HG03575 (cell line): Measurements from ENCODE around the gene FAM163B.

ENCODE experiments used
- ATAC-seq: cut with Tn5 transposase; IDR thresholded peaks from one replicate; pipeline ENCODE4 v1.9.1; 2021; ENCODE audit not compliant: unreplicated experiment, insufficient number of reproducible peaks, low FRiP score; ENCODE audit errors: extremely low read depth

FAM163B gene

DNA sequence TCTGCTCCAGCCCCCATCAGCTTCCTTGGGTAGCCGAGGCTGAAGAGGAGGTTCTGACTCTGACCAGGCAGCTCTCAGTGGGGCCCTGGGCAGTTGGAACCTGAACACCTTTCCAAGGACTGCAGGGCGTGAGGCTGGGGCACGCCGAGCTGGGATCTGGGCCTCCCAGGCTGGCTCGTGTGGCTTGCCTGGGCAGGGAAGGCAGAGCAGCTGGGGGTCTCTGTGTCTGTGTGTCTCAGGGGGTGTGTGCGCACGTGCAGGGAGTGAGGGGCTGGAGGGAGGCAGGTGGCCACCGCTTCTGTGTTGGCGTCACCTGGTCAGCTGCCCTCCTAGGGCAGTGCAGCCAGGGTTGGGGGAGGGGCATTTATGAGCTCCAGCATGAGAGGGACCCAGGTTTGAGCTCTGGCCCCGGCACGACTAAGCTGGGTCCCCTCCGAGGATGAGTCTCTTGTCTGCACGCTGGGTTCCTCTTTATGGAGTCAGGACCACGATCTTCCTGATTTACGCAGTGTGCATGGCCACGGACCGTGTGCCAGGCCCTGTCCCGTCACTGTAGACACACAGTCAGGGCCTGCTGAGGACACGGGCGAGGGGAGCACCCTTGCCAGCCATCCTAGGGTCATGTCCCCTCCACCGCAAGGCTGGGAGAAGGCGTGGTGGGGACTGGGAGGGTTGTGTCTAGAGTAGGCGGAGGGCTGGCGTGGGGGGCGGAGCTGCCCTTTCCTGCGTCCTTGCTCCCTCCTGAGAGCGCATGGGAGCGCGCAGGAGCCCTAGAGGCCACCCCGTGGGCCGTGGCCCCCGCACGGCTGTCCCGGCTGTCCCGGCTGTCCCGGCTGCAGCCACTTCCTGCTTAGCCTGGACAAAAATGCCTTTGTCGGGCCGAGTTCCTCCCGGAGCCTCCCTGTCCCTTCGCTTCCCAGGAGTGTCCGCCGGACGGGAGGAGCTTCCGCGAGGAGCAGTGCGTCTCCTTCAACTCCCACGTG lies 70.0 kb downstream of the FAM163B start:
- ATAC-seq, result no peak

DNA sequence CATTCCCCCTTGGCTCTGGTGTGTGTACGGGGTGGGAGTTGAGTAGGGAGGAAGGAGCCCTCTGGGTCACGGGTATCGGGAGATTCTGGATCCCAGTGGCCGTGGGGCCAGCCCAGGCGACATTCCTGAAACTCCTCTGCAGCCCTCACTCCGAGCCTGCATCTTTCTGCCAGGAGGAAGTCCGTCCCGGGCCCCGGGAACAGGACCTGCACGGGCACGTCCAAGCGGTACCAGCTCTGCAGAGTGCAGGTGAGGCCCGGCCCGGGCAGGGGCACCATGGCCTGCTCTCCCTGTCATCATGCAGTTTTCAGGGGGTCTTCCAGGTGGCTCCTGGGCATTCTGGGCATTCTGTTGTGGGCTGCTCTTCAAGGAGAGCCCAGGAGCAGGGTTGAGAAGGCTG lies 71.0 kb downstream of the FAM163B start:
- ATAC-seq, result no peak

DNA sequence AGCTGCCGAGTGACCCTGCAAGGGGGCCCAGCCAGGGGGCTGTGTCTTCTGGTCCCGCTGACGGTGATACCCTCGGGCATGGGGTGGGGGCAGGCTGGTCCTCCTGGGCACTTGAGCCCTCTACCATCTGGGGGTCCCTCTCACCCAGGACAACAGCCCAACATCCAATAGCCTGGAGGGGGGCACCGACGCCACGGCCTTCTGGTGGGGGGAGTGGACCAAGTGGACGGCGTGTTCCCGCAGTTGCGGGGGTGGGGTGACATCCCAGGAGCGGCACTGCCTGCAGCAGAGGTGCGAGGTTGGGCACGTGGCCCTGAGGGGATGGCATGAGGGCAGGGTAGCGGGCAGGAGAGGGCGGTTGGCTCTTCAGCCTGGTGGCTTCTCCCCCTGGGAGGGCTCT lies 71.9 kb downstream of the FAM163B start:
- no peak for ATAC-seq

DNA sequence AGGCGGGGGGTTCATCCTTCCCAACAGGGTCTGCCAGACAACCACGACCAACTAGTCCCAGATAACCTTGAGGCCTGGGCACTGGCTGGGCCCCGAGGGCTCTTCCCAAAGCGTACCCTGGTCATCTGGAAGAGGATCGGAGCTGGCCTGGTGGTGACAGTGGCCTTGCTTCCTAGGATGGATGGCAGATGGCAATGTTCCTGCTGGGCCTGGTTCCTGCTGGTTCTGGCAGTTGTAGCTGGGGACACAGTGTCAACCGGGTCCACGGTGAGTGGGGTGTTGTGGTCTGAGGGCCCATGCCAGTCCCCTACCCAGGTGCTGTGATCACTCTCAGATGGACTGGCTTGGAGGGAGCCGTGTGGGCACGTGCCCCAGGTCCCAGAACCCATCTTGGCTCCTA lies 72.7 kb downstream of the FAM163B start:
- no peak for ATAC-seq

DNA sequence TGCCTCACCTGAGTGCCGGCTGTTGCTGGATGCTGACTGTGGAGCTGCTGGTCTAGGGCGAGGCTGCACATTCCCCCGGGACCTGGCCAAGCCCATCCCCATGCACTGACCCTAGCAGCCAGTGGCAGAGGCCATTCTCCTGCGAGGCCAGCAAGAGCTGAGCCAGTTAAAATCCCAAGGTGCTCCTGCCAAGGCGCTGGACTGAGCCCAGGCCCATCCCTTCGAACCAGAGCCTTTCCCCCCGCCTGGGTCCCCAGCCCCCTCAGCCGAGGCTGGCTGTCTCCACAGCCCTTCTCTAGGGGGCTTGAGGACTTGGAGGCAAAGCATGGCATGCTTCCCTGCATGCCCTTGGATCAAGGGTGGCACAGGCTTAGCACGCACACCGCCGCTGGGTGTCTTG lies 73.1 kb downstream of the FAM163B start:
- no peak for ATAC-seq

DNA sequence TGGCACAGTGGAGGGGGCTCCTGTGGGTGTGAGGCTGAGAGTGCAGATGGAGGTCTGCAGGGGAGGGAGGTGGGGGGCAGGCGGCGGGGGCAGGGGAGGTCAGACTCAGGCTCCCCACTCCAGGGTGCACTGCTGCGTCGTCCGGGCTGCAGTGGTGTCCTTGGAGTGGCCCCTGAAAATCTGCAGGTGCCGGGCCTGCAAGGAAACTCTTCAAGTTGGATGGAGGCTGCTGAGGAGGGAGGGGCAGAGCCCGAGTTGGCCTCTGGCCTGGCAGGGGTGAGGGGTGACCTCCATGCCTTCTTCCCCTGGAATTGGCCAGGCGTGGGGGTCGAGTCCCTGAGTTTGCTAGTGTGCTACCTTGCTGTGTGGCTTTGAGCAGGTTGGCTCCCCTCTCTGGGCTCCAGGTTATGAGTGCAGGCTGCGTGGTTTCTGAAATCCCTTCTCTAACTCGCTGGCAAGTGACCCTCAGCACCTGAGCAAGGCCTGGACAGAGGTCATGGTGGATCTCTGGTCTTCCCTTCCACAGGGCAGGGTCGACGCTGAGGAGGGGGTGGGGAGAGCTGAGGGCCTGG lies 73.8 kb downstream of the FAM163B start:
- ATAC-seq, result no peak

DNA sequence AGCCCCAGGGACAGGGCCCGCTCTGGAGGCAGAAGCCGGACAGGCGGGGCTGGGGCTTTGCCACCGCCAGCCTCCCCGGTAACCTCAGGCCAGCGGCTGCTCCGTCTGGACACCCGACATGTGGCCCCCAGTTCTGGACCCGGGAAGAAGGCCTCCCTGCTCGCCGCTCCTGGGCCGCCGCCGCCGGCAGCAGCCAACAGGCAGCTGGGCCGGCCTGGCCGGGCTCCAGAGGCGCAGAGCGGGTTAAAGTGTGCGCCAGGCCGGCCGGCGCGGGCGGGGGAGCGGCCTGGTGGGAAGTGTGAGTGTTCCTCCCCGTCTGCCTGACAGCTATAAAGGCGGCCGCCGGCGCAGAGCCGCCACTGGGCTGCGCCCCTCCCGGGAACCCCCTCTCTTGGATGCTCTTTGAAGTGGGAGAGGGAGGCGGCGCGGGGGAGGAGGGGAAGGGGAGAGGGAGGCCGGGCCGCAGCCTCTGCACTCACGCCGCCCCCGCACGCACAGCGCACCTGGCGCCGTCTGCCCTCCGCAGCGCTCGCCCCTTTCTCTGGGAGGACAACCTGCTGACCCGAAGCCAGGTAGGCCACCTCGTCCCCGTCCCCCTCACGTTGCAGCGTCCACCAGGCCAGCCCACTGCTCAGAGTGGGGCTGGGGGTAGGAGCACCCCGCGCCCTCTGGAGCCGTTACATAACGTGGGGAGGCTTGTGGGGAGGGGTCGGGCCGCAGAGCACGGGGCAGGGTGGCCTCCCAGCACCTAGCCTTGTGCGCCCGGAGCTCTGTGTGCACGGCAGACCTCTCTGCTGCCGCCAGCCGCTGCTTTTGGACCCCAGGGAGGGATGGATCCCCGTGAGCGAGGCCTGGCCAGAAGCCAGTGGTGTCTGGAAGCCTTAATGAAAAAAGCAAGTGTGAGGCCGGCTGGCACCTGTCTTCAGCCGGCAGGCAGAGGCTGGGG lies 74.6 kb downstream of the FAM163B start, which contains the start of gene ADAMTSL2:
TSS of gene ADAMTSL2 (plus strand) at position 359 of the 946 bp plus-strand sequence. CDS start 2,009 bp downstream, outside the sequence.
- ATAC-seq, result no peak

DNA sequence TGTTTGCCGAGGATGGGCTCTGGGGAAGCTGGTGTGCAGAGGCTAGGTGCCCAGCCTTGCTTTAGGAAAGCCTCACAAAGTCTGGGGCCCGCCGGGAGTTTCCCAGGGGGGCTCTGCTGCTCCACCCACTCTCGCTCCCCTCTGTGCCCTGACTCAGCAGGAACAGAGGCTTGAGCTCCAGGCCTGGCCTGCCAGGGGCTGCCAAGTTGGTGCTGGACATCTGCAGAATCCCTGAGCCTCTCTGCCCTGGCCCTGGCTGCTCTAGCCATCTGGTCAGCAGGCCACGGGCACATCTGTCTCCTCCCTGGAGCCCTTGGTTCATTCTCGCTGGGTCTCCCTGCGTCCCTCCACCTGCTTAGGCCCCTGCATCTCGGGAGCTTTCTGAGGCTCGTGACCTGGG lies 75.3 kb downstream of the FAM163B start:
- no peak for ATAC-seq

DNA sequence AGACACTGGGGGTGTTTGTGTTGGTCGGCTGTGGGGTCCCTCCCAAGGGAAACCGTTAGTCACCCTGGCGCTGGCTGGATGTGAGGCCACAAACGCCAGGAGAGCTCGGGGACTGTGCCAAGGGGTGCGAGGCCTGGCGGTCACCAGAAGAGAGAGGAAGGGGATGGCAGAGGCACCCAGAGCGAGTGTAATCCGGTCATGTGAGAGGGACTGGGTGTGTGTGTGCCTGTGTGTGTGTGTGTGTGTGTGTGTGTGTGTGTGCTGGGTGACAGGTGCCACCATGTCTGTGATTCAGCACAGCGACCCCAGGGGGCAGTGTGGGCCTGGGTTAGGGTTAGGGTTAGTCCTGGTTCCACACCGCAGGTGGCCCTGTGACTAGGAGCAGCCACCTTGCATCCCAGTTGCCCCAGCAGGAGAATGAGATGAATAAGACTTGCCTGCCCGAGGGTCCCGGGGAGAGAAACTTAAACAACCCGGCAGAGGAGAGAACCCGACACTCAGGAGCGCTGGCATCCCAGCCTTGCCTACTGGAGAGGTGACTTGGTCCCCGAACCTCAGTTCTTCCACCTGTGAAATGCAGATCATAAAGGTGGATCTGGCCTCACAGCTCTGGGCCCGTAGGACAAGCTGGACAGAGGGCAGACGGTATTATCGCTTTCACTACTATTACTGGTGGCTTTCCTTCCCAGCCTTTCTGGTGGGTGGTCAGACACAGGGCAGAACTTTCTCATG lies 76.1 kb downstream of the FAM163B start:
- no peak for ATAC-seq

DNA sequence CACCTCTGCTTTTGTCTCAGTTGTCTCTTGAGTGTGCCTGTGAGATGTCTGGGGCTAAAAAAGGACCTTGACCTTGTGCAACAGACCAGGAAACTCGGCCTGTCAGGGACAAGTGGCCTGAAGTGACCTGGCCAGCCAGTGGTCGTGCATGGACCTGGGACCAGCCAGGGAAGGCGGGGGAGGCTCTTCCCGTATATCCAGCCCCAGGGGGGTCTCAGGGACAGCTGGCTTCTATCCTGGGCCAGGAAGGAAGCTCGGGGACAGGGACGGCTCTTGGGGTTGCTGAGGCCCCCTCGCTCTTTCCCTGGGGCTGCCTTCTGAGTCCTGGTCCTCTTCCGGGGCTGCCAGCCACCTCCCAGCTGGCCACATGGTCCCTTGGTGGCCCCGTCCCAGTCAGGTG lies 77.9 kb downstream of the FAM163B start:
- no peak for ATAC-seq

DNA sequence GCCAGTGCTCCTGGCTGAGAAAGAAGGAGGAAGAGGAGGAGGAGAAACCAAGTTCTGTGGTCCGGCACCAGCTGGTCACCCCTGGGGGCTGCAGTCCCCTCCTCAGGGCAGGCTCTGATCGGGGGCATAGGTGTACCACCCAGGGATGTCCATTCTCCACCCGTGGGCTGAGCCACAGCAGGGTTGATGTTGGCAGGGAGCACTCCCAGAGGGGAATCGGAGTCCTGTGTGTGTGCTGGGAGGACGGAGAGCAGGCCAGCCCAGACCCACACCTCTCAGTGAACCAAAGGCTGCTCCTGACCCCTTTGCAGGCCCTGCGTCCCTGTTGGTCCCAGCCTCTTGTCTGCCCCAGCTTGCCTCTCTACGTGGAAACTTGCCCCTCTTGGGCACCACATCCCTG lies 79.3 kb downstream of the FAM163B start:
- no peak for ATAC-seq

DNA sequence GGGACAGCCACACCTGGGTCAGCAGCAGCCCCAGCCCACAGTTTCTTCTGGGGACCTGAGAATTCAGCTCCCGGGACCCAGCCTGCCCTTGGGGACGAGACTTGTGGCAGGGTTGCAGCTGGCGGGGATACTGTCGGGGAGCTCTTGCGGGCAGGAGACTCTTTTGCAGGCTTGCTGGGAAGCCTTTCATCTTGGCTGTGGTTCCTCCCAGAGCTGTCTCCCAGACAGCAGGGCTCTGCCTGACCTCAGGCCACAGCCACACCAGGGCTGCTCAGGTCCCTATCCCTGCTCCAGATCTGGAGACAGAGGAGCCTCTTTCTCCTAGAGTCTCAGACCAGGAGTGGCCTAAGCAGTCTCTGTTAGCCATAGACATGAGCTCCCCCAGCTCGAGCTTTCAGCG lies 79.7 kb downstream of the FAM163B start:
- ATAC-seq, result no peak

DNA sequence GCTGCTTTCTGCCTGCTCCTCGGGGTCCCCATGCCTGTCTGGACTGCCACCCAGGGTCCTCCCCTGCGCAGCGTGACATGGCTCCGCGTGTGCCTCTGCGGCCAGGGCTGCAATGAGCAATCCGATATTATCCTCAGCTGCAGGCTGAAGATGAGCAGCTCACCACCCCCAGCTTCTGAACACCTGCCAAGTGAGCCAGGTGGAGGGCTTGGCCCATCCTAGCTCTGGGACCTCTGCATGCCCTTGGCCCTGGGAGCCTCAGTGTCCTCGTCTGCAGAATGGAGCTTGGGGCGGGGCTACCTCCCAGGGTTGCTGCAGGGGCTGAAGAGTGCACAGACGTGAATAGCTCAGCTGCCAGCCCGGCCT lies 80.3 kb downstream of the FAM163B start:
- ATAC-seq, result no peak

DNA sequence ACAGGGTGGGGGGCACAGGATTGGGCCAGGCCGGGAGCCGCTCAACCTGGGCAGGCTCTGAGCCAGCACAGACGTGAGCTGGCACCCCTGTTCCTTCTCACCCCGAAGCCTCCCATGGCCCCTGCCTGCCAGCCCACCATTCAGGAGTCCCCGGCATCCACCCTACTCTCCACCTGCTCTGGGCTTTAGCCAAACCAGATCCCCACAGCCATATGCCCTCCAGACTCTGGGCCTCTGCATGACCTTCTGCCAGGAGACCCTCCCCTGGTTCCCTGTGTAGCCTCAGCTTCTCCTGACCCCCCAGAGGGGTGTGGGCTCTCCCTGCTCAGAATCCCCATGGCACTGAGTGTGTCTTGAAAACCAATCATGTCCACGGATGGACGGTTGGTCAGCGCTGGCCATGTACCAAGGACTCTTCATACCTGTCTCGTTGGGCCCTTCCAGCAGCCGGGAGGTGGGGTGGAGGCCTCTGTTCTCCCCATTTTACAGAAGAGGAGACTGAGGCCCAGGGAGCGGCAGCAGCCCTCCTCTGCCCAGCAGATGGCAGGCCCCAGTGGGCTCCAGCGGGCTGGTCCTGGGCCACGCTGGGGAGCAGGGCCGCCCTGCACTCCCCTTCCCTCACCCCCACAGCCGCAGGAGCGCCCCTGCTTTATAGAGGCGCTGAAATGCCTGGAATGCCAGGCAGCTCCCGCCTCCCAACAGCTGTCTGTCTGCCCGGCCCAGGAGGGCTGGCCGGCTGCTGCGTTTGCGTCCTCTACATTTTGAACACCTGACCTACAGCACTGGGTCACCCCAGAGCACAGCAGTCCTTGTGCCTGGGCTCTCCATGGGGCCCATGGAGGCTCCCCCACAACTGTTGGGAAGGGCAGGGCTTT lies 81.0 kb downstream of the FAM163B start:
- no peak for ATAC-seq

DNA sequence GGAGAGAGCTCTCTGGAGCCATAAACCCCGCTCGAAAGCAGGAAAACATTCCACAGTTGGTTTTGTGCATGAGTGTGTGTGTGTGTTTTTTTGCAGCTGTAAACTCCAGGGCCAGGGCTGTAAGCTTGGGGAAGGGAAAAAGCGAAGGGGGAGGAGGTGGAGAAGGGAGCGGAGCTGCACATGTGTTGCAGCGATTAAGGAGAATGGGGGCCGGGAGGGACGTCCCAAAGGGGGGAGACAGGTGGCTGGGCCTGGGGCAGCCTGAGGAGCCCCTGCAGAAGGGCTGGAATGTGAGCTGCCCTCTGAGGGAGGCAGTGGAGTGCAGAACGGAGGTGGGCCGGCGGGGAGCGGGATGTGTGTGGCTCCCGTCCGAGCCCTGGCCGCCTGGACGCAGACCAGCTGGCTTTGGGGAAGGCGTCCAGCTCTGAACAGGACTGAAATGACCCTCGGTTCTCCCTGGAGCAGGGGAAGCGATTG lies 81.7 kb downstream of the FAM163B start:
- no peak for ATAC-seq
